Activated CD8-positive, alpha-beta memory T cell treated with anti-CD3 and anti-CD28 coated beads for 4 hours (primary cell): Measurements from ENCODE around the gene SYN1.

Experiments used
- DNase-seq, 2 donors: peaks; one replicate each; pipeline ENCODE4 v3.0.0-alpha.2; 2020; ENCODE audit warnings: low read depth in 2 of 2

The SYN1 gene

DNA sequence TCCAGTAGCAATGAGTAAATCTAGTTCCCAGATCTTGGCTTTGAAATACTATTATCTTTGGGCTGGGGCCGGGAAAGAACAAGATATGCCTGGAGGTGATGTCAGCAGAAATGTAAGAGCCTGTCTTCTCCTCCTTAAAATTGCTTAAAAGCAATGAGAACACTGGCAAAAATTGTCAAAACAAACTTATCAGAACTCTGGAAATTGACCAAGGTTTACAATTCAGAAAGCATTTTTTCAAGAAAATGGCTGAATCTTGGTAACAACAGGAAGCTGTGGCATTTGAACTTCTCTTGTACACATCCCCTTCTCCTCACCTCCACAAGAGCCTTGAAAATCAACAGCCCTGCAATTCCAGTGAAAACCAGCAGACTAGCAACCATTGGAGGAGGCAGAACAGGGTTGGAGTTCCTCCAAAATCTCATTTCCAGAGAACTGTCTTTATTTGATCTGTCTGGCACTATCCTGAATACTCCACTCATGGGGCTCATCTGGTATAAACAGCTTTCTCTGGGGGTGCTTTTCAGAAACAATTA is 23.9 kb downstream of the SYN1 start:
- no peak for DNase-seq

DNA sequence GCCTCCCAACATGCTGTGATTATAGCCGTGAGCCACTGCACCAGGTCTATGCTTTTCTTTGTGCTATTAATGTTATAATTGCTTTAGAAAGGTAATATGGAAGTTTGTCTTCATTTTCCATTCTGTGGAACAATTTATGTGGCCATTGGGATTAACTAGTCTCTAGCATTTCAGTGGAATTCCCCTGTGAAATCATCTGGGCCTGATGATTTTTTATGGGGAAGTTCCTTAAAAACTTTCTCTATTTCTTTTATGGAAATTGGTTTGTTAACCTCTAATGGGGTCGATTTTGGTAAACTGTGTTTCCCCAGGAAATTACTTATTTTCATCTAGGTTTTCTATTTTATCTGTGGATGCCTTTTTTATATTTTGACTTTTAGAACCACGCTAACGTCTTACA is 26.1 kb downstream of the SYN1 start:
- no peak for DNase-seq

DNA sequence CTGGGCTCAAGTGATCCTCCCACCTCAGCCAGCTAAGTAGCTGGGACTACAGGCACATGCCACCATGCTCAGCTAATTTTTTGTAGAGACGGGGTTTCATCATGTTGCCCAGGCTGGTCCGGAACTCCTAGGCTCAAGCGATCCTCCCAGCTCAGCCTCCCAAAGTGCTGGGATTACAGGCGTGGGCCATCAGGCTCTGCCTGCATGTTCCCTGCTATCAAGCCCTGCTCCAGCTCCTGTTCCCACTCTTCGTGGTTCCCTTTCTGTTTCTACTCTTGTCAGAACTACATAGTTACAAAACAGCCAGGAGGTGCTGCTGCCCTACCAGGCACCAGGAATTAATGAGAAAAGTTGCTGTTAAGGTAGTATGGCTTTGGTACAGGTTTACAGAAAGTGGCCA is 28.7 kb downstream of the SYN1 start:
- DNase-seq, result no peak

DNA sequence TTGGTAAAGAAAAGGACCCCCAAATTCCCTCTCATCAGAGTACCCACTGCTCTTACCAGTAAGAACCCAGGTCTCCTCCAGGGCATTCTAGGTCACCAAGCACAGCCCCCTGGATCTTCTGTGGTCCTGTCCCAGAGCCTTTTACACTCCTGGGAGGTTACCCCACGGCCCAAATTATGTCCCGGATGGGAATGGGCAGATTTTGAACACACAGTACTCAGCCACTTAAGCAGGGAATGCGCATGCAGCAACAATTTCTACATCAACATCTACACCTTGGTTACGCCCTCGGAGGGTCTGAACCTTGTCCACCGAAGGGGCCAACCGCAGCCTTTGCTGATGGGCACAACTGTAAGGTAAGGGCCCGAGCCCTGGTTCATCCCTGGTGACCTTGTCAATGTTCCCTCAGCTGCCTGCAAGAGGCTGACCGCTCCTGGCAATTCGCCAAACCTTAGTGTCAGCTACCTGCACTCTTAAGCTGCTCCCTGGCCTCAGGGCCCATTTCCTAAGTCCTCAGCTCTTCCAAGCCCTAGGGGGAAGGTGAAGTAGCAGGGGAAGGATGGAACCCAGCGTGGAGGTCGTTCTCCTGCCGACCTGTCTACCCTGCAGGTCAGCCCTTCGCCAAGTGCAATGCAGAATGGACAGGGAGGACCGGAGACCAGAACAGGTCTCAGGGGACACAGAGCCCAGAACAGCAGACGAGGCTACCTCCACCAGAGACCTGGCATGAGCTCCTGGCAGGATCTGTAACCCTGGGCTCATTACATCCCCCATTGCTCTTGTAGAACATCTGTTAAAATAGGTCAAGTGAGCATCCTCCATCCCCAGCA is 31.5 kb downstream of the SYN1 start:
- no peak for DNase-seq

DNA sequence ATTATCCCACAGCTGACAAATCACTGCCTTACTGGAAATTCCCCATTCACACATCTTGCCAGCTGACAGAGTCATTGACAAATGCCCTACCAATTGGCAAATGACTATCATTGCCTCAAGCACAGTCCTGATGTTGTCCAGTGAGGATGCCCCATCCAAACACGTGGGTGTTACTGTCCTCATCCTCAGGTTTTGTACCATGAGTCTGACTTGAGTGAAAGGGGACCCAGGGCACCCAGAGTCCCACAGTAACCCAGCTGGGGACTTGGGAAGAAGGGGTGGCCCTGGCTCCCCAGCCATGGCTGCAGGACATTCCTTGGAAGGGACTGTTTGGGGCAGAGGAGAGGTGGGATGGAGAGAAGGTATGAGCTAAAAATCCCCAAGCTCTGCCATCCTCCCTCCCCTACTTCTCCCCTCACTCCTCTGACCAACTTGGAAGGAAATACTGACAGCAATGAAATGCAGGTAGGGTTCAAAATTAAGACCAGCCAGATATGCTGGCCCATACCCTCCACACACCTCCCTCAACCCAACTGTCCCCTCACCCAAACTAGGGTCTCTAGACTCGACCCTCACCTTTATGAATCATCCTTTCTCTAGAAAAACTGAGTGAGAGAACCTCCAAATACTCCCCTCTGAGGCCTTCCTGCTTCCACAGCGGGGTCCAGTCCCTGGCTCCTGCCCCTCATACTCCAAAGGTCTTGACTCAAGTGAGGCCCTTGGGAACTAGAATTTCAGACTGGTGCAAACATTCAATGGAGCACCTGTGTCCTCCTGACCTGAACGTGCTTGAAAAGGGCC is 32.4 kb downstream of the SYN1 start:
- no peak for DNase-seq

DNA sequence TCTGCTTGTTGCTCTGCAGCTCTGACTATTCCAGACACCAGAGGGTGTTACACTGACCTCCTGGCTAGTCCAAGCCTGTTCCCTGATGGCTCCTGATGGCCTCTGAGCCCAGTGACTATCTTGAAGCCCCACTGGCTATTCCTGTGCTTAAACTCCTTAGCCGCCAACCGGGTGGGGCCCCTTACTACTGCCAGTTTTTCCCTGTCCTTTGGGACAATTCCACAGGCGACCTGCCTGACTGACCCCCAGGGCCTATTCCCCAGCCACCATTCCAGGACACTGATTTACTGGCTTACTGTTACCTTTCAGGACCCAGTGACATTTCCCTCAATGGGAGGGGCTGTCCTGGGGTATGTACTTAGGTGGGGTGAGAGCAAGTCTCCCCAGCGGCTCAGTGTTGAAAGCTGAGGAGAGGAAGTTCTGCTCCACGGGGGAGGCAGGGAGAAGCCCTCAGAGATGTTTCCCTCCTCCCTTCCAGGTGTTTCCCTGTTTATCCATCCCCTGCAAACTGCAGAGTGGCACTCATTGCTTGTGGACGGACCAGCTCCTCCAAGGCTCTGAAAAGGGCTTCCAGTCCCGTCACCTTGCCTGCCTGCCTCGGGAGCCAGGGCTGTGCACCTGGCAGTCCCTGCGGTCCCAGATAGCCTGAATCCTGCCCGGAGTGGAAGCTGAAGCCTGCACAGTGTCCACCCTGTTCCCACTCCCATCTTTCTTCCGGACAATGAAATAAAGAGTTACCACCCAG is 33.4 kb downstream of the SYN1 start:
- DNase-seq, result no peak

DNA sequence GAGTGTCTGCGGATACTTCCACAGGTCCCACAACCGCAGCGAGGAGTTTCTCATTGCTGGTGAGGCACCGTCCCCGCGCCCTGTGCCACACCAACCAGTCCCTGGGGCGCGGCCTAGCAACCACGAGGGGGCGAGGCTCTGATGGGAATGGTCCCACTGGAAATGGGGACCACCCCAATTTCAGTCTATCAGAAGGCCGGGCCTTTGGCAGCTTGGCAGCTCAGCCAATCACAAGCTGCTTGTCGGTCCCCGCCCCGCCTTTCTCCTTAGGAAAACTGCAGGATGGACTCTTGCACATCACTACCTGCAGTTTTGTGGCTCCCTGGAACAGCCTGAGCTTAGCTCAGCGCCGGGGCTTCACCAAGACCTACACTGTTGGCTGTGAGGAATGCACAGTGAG is 34.4 kb downstream of the SYN1 start:
- DNase-seq, result no peak

DNA sequence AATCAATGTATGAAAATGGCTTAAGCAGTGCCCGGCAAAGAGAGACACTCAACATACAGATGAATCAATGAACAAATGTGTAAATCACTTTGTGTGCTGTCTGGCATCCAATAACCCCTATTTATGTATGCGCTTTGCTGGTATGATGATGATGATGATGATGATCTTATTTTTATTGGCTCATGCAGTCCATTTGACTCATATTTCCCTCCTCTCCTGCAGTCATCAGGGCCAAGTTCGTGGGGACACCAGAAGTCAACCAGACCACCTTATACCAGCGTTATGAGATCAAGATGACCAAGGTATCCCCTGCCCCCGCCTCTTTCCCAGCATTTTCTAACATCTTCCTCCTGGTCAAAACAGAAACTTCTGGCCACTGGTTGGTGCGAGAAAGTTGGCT is 34.9 kb downstream of the SYN1 start:
- DNase-seq, result no peak

DNA sequence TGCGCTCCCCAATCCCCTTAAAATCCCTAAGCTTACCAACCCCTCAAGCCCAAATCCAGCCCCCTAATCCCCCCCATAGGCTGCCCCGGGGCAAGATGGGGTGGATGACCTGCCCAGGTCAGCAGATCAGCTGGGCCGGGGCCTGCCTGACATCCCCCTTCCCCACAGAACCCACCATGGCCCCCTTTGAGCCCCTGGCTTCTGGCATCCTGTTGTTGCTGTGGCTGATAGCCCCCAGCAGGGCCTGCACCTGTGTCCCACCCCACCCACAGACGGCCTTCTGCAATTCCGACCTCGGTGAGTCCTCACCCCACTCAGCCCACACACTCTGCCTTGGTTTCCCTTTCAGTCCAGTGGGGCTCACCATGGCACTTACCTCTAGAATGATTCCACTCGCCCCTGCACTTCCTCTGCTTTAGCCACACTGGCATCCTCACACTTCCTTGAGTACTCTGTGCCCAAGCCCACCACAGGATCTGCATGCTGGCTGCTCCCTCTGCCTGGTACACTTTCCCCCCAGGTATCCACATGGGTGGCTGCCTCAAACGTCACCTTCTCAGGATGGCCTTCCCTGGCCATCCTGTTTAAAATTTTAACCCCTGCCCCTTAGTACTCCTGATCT is 36.3 kb downstream of the SYN1 start:
- no peak for DNase-seq

DNA sequence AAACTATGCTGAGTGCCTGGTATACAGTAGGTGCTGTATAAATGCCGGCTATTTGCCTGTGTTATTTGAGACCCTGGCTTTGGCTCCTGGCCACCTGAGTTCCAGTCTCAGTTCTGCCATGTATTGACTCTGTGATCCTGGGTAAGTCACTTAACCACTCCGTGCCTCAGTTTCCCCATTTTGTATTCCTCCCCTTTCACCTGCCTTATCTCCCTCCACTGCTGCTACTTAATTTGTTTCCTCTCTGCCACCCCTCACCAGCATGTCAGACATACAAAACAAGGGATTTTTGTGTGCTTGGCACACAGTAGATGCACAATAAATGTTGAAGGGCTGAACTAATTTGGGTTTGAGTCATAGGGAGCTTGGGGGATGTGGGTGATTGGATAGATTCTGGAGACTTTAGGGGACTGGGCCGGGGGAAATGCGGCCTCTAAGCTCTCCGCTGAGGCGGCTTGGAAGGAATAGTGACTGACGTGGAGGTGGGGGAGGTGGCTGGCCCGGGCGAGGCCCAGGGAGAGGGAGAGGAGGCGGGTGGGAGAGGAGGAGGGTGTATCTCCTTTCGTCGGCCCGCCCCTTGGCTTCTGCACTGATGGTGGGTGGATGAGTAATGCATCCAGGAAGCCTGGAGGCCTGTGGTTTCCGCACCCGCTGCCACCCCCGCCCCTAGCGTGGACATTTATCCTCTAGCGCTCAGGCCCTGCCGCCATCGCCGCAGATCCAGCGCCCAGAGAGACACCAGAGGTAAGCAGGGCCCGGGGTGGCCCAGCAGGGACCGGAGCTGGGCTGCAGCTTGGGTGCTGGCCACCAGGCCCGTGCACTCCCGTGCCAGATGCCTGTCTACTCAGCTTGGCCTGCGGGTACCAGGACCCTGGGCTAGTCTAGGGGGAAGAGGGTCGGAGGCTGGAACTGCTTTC is 37.7 kb downstream of the SYN1 start, which contains the start of gene TIMP1:
Gene TIMP1, plus strand, starts transcription at position 706 of the 917 bp plus-strand sequence. CDS start 980 bp downstream, outside the sequence.
- peak; percentile 69 to 76 for DNase-seq

DNA sequence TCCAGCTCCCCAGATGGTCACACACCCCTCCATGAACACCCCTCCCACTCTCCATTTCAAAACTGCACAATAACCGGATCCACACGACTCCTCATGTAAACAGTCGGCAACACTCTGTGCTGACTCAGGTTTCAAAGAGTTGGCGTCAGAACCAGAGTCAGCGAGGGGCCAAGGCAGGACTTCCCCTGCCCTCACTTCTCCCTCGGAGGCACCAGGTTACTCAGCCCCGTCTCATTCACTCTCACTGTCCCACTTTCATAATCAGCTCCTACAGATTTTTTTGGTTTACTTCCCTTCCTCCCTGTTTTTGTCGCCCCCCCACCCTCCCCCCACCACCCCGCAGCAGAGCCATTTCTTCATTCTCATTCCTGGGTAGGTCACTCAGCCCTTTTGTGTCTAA is 40.1 kb downstream of the SYN1 start:
- no peak for DNase-seq

DNA sequence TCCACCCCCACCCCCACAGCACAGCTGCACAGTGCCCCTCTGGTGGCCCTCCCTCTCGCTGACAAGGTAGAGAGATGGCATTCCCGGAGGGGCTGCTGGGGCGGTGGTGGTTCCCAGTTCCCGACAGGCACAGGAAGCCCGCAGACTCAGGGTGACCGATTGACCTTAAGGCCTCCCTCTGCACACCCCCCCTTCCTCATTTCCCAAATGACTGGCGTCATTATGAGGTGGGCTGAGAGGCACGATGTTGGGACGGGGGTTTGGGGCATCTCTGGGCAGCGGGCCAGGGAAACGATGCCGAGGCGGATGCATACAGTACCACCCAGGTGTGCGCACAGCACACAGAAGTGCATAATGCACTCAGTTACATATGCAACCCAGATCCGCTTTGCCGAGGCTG is 41.0 kb downstream of the SYN1 start:
- DNase-seq, result no peak

DNA sequence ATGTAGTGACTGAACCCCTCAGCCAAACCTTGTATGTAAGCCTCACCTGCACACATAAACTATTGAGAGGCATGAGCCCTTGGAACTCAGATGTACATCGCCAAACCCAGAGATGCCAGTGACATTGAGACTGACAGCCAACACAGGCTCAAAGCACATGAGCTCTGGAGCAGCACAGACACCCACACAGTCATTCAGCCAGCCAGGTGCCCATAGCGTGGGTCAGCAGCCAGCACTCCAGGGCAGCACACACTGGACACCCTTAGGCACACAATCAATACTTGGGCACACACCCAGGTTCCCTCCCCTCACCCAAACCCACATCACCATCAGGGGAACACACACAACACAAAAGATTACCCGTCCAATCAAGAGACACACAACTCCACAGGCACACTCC is 41.8 kb downstream of the SYN1 start:
- no peak for DNase-seq

DNA sequence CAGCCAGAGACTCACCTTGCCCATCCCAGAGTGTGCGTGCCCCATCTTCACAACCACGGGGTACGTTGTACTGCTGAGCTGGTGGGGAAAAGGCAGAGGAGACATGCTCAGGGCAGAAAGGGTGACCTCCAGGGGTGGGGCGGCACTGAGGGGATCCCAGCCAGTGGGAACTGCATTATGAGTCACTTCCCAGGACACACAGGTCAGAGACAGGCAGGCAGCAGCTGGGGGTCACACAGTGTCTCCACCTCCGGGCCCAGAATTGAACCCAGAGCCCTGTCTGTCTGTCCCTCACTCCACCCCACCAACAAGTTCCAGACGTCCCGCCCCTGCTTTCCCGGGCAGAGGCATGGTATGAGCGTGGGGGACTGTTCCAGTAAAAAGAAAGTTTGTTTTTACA is 42.2 kb downstream of the SYN1 start:
- DNase-seq, result no peak

DNA sequence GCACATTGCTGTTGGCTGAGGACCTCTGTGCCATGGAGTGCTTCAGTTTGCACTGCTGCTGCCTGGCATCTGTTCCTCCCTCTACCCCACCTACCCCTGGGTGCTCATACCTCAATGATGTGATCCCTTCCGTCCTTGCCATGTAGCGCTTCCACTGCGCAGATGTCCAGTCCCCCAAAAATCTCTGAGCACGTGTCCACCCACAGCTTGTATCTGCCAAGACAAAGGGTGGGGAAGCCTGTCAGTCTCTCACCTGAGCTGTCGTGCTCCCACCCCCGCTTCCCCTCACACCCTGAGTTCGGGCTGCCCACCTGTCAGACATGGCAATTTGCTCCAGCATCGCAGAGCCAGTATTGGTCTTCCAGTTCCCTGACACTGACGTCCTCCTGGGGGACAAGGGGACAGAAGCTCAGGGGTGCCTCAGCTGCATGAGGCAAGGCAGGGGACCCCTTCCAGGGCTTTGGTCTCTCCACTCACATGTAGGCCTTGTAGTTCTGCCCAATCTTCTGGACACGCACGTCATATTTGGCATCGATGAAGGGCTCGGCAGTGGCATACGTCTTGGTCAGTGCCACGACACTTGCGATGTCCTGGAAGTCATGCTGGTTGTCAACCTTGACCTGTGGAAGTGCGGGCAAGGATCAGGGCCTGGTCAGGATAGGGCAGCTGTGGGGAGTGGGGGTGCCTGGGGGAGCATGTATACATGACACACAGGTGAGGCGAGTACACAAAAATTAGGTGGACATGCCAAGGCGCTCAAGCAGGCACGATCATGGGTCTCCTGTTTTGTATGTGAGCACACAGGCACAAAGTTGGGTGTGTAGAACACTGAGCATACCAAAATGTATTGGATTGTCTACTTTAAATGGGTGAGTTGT is 43.4 kb downstream of the SYN1 start:
- DNase-seq, result no peak

DNA sequence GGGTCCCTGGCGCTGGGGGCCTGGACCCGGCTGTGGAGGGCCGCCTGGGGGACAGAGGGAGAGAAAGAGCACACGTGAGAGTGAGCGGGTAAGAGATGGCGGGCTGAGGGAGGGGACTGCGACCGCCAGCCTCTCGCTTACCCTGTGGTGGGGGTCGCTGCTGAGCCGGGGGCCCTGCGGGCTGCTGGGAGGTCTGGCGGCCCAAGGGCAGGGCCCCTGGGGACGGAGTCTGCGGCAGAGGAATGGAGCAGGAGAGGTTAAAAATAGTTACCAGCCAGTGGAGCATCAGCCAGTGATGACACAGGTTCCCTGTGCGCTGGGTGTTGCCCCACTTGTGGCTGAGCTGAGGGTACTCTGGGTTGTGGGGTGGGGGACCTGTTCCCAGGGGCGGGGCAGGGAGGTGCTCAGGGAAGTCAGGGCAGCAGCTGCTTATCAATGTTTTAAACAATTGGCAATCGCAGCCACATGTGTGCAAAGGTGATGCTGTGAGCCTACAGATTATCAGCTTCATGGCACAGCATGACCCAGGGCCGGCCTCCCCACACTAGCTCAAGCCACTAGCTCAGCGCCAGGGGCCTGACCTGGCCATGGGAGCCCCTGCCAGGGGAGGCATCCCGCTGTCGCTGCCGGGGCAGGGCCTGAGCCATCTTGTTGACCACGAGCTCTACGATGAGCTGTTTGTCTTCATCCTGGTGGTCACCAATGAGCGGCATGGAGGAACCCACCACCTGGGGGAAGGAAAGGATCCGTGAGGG is 44.9 kb downstream of the SYN1 start:
- no peak for DNase-seq

DNA sequence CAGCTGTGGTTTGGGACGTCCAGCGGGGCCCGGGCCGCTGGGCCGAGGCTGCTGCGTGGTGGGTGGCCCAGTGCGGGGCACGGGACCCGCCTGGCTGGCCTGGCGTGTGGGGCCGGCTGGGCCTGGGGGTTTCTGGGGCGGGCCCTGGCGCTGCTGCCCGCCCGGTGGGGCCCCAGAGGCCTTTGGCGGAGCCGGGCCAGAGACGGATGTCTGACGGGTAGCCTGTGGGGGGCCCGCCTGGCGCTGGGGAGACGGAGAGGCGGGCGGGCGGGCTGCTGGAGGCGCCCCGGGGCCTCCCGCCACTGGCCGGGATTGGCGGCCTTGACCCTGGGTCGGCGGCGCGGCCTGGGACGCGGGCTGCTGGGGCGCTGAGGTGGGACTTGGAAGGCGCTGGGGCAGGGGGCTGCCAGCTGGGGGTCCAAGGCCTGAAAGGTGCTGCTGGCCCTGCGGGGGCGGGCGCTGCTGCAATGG is 45.5 kb downstream of the SYN1 start:
- DNase-seq, result no peak

DNA sequence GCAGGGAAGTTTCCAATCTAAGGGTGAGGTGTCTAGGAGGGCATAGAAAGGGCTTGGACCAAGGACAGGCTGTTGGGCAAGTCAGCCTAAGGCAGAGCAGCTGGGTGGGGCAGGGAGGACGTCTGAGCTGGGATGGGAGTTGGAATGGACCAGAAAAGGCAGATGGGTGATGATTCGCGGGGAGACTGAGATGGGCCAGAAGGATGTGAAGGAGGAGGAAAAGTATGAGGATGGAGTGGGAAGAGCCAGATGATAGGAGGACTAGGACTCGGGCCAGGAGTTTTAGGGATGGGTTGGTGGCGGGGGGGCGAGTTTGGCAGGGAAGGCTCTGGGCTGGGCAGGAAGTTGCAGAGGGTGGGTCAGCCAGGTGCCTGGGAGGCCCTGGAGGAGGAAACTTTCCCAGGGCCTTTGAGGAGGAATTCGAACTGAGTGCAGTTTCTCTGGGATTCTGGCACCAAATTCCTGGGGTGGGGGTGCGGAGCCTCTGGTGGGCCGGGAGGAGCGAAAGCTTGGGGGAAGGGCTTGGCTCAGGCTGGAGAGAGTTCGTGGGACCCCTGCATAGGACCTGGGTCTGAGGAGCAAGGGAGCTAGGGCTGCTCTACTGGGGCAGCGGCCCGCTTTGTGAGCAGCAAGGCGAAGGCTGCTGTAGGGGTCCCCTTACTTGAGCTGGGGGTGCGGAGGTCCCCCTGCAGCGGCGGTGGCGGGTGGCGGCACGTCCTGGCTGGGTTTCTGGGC is 46.1 kb downstream of the SYN1 start:
- no peak for DNase-seq
